Thoracic aorta (tissue), 2 donors: ENCODE data around the gene BATF2. TPM values are rescaled to one million over a fixed set of nuclear protein-coding genes. Genes with fewer than 3 reads are reported as not detected.

Experiments used
- ATAC-seq: fragments of 150-250 bp; one replicate; pipeline ENCODE4 v1.8.0; 2017; ENCODE audit warnings: low read depth; ENCODE audit not compliant: insufficient number of reproducible peaks, low FRiP score
- DNase-seq: peaks from one replicate; pipeline ENCODE4 v3.0.0-alpha.2; 2020; ENCODE audit warnings: low spot score
- H3K27ac ChIP-seq, 2 donors: fragments of 200-600 bp; sonication (generic); 1 replicate in 1 of 2; 2 replicates in 1 of 2; pipeline ENCODE4 v1.5.1; 2016; ENCODE audit warnings: mild to moderate bottlenecking in 2 of 2, moderate library complexity in 2 of 2
- H3K27me3 ChIP-seq: fragments of 200-600 bp; sonication (generic); replicated peaks from 2 replicates; pipeline ENCODE4 v1.6.0; 2016; ENCODE audit warnings: mild to moderate bottlenecking; ENCODE audit not compliant: insufficient read depth
- H3K36me3 ChIP-seq: fragments of 200-600 bp; sonication (generic); one replicate; pipeline ENCODE4 v1.5.1; 2016
- H3K4me1 ChIP-seq, 2 donors: fragments of 200-600 bp; sonication (generic); 1 replicate in 1 of 2; 2 replicates in 1 of 2; pipeline versions ENCODE4 v1.5.1 to v1.6.0; 2016; ENCODE audit warnings: low read depth in 2 of 2, mild to moderate bottlenecking in 1 of 2; ENCODE audit not compliant: control insufficient read depth in 1 of 2
- H3K4me3 ChIP-seq: fragments of 200-600 bp; sonication (generic); 2 replicates; pipeline ENCODE4 v1.5.1; 2016; ENCODE audit warnings: mild to moderate bottlenecking
- H3K9me3 ChIP-seq: fragments of 200-600 bp; sonication (generic); 2 replicates; pipeline ENCODE4 v1.5.1; 2016
- total RNA-seq, 2 donors: library from RNA; depleted of rRNA; stranded (reverse); fragments of >200 nt; gene quantifications; one replicate each; pipeline versions ENCODE4 v1.1.0 to v1.2.3, GENCODE V29; 2016
- TF ChIP-seq, protein P1 (sequence below): fragments of 200-600 bp; sonication (generic); IDR thresholded peaks from one replicate; pipeline ENCODE4 v1.5.1; 2019; ENCODE audit warnings: antibody characterized with exemption

BATF2 gene
- total RNA-seq, 2 donors from 2014 or later = 0.92 to 2.6 TPM

DNA sequence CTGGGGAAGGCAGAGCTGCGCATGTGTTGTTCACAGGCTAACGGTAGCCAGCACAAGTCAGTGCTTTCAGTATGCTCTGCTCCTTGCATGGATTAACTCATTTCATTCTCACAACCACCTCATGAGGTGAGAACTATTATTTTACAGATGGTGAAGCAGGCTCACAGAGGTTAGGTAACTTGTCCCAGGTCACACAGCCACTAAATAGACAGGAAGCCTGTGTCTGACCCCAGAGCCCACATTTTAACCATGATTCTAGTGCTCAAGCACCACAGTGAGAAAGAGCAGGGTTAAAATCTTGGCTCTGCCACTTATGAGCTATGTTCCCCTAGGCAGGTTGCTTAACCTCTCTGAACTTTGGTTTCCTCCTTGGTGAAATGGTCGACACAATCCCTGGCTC lies 24.2 kb upstream of the BATF2 start:
- Histone ChIP-seq H3K27me3 (no peaks in the 10 kb centered on the region), H3K9me3 (no peaks in the 10 kb centered on the region), H3K4me1 (no peaks in the 10 kb centered on the region), H3K27ac (no peak overlapping the region), H3K36me3 (peaks cover 20% of the 10 kb centered on the region), H3K4me3 (no peak overlapping the region)
- ATAC-seq (no peak), DNase-seq (no peak)
- TF ChIP-seq, protein P1, sequence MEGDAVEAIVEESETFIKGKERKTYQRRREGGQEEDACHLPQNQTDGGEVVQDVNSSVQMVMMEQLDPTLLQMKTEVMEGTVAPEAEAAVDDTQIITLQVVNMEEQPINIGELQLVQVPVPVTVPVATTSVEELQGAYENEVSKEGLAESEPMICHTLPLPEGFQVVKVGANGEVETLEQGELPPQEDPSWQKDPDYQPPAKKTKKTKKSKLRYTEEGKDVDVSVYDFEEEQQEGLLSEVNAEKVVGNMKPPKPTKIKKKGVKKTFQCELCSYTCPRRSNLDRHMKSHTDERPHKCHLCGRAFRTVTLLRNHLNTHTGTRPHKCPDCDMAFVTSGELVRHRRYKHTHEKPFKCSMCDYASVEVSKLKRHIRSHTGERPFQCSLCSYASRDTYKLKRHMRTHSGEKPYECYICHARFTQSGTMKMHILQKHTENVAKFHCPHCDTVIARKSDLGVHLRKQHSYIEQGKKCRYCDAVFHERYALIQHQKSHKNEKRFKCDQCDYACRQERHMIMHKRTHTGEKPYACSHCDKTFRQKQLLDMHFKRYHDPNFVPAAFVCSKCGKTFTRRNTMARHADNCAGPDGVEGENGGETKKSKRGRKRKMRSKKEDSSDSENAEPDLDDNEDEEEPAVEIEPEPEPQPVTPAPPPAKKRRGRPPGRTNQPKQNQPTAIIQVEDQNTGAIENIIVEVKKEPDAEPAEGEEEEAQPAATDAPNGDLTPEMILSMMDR = no peak

DNA sequence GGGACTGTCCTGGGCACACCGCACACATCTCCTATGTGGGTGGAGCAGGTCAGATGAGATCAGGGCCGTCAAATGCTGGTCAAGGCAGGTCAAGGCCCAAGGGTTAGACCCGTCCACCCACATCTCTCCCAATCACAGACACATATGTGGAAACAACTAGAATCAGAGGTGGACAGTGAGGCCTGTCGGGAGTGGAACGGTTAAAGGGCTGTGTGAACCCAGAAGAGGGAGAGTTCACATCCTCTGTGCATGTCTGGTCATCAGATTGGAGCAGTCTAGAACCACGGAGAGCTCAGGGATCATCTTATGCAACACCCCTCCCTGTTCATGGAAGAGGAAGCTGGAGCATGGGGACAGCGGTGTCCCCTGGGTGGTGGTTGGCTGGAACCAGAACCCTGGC lies 23.1 kb upstream of the BATF2 start:
- Histone ChIP-seq H3K27me3 (no peaks in the 10 kb centered on the region), H3K4me1 (peaks cover 6 to 9% of the 10 kb centered on the region in 2 donors), H3K27ac (no peak overlapping the region), H3K4me3 (no peak overlapping the region), H3K36me3 (peaks cover 20% of the 10 kb centered on the region), H3K9me3 (no peaks in the 10 kb centered on the region)
- no peak for DNase-seq
- ATAC-seq = no peak
- TF ChIP-seq, protein P1 = no peak

DNA sequence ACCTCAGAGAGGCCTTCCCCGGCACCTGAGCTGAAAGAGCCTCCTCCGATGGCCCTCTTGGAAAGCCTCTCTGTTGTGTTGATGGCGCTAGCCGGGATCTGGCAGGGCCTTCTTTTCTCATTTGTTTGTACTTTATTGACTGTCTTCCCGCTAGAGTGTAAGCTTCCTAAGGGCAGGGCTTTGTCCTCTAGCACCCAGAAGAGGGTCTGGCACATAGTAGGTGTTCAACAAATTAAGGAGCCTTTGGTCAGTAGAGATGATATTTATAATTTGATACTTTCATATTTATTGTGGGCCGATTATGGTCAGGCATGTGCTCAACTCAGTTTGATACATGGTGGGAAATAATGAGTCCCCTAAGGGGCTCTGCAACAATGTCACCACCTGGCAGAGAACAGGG lies 21.2 kb upstream of the BATF2 start:
- TF ChIP-seq, protein P1 = no peak
- Histone ChIP-seq H3K27me3 (no peaks in the 10 kb centered on the region), H3K4me3 (no peak overlapping the region), H3K9me3 (no peaks in the 10 kb centered on the region), H3K4me1 (peaks cover 12 to 19% of the 10 kb centered on the region in 2 donors), H3K27ac (no peak overlapping the region), H3K36me3 (peaks cover 20% of the 10 kb centered on the region)
- DNase-seq (no peak), ATAC-seq (no peak)

DNA sequence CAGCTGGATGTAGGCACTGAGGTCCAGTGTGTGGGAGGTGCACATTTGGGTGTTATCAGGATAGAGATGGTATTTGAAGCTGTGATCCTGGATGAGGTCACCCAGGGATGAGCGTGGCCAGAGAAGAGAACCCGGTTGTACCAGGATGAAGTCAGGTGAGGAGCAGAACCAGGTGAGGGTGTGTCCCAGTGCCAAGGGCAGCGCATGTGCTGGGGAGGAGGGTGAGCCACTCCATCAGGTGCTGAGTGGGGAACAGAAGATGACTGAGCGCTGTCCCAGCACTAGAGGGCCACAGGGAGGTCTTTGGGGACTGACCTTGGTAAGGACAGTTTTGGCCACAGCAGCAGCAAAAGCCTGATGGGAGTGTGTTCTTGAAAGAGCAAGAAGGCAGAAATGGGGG lies 19.9 kb upstream of the BATF2 start:
- peaks cover 12 to 21% of the 10 kb centered on the region in 2 donors for H3K4me1 ChIP-seq
- no peak overlapping the region for H3K27ac ChIP-seq
- TF ChIP-seq, protein P1 = no peak
- ATAC-seq (no peak), DNase-seq (no peak)
- no peak overlapping the region for H3K4me3 ChIP-seq
- H3K36me3 ChIP-seq = peaks cover 16% of the 10 kb centered on the region
- no peaks in the 10 kb centered on the region for H3K9me3 ChIP-seq
- H3K27me3 ChIP-seq = no peaks in the 10 kb centered on the region

DNA sequence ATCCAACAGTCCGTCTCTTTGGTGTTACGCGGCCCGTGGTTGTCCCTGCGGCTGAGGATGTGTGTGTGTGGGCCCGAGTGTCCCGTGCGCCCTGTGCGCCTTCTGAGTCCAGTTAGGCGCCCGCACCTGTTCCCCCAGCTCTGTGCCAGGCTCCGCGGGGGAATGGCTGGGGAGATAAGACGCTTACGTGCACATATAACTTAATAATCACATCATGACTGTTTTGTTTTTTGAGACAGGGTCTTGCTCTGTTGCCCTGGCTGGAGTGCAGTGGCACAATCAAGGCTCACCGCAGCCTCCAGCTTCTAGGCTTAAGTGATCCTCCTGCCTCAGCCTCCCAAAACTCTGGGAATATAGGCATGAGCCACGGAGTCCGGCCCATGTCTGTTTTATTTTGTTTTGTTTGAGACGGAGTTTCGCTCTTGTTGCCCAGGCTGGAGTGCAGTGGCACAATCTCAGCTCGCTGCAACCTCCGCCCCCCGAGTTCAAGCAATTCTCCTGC lies 18.0 kb upstream of the BATF2 start:
- DNase-seq = no peak
- Histone ChIP-seq H3K27me3 (no peaks in the 10 kb centered on the region), H3K4me3 (peak overlapping the region; percentile 81), H3K9me3 (no peaks in the 10 kb centered on the region), H3K36me3 (peaks cover 8% of the 10 kb centered on the region), H3K4me1 (peaks cover 12 to 21% of the 10 kb centered on the region in 2 donors), H3K27ac (peak overlapping the region; percentile 95 to 100)
- TF ChIP-seq, protein P1 = no peak
- no peak for ATAC-seq
